Endothelial cell of umbilical vein (primary cell): Measurements from ENCODE around the gene ANKRD13B. TPM values are rescaled to one million over a fixed set of nuclear protein-coding genes. Genes with fewer than 3 reads are reported as not detected.

Experiments
- BruUV-seq: library from RNA; stranded (reverse); fragments of 400-500 nt; replicated peaks from 2 replicates; lab custom pipeline; 2021; lab: Mats Ljungman, UMichigan
- CTCF ChIA-PET: fragments of 300-600, 350-600 bp; sonication (Branson Sonifier 250); formaldehyde crosslinking; loops from one replicate; lab custom pipeline; 2021; ENCODE audit warnings: antibody characterized with exemption, inconsistent platforms; lab: Charles Lee
- POLR2A ChIA-PET: fragments of 300-600, 350-600 bp; sonication (Branson Sonifier 250); formaldehyde crosslinking; loops from one replicate; lab custom pipeline; 2021; ENCODE audit warnings: antibody characterized with exemption, inconsistent platforms; lab: Charles Lee
- DNase-seq: peaks from one replicate; pipeline ENCODE4 v3.0.0-alpha.2; 2011; ENCODE audit warnings: low read depth, low spot score
- FAIRE-seq: peaks from 2 replicates; lab custom pipeline; 2011; peaks lifted over from hg19 to GRCh38; lab: Jason Lieb, UNC
- H2AFZ ChIP-seq: 2 replicates; pipeline ENCODE4 v1.6.0; 2012; ENCODE audit warnings: low read depth, low read length, control low read depth, inconsistent platforms
- H3K27ac ChIP-seq: 2 replicates; pipeline ENCODE4 v1.5.1; 2011; ENCODE audit warnings: low read depth, mild to moderate bottlenecking, control low read depth, low read length, moderate library complexity; ENCODE audit not compliant: insufficient read depth
- H3K27me3 ChIP-seq, 2 experiments: 2 replicates each; pipeline versions ENCODE4 v1.6.0 to v1.6.1; 2011; ENCODE audit warnings: low read length in 2 of 2, mixed read lengths in 1 of 2; ENCODE audit not compliant: control insufficient read depth in 2 of 2, insufficient read depth in 2 of 2
- H3K36me3 ChIP-seq, 2 experiments: 2 replicates in 1 of 2; 3 replicates in 1 of 2; pipeline ENCODE4 v1.5.1; 2011; ENCODE audit warnings: low read length in 2 of 2, mild to moderate bottlenecking in 1 of 2, moderate library complexity in 1 of 2; ENCODE audit not compliant: control insufficient read depth in 2 of 2, insufficient read depth in 2 of 2; ENCODE audit errors: extremely low read depth in 1 of 2
- H3K4me1 ChIP-seq: 3 replicates; pipeline ENCODE4 v1.5.1; 2011; ENCODE audit warnings: mild to moderate bottlenecking, low read length; ENCODE audit not compliant: control insufficient read depth, insufficient read depth; ENCODE audit errors: extremely low read depth
- H3K4me2 ChIP-seq: 2 replicates; pipeline ENCODE4 v1.6.1; 2011; ENCODE audit warnings: low read length, control low read depth, mixed read lengths; ENCODE audit not compliant: insufficient read depth
- H3K4me3 ChIP-seq, 3 experiments: fragments of 200-600 bp in 1 of 3; sonication (generic), shearing (Covaris generic) in 1 of 3; replicated peaks in 1 of 3; 2 replicates each; pipeline ENCODE4 v1.5.1; 2011 to 2016; ENCODE audit warnings: control low read depth in 3 of 3, low read length in 3 of 3, mild to moderate bottlenecking in 2 of 3, inconsistent platforms in 1 of 3, low read depth in 1 of 3, moderate library complexity in 1 of 3; ENCODE audit not compliant: insufficient read depth in 1 of 3
- H3K79me2 ChIP-seq: 2 replicates; pipeline ENCODE4 v1.6.0; 2012; ENCODE audit warnings: low read length, inconsistent platforms; ENCODE audit not compliant: control insufficient read depth, insufficient read depth
- H3K9ac ChIP-seq: replicated peaks from 2 replicates; pipeline ENCODE3; 2011; ENCODE audit warnings: low read length, control low read depth; ENCODE audit not compliant: insufficient read depth; ENCODE audit errors: extremely low read depth
- H3K9me1 ChIP-seq: replicated peaks from 3 replicates; pipeline ENCODE4 v1.6.0; 2011; ENCODE audit warnings: mild to moderate bottlenecking, low read length; ENCODE audit not compliant: control insufficient read depth, insufficient read depth; ENCODE audit errors: extremely low read depth
- H3K9me3 ChIP-seq: replicated peaks from 2 replicates; pipeline ENCODE4 v1.5.1; 2012; ENCODE audit warnings: low read length, inconsistent platforms; ENCODE audit not compliant: control insufficient read depth, insufficient read depth
- H4K20me1 ChIP-seq: replicated peaks from 2 replicates; pipeline ENCODE3; 2011; ENCODE audit warnings: mild to moderate bottlenecking, low read length; ENCODE audit not compliant: control insufficient read depth, insufficient read depth; ENCODE audit errors: extremely low read depth
- EZH2 ChIP-seq: IDR thresholded peaks from 2 replicates; pipeline ENCODE4 v1.6.1; 2012; ENCODE audit warnings: borderline replicate concordance, low read depth, mild to moderate bottlenecking, moderate library complexity, low read length, inconsistent platforms; ENCODE audit not compliant: severe bottlenecking
- FOS ChIP-seq: IDR thresholded peaks from 2 replicates; pipeline ENCODE4 v1.6.1; 2011; ENCODE audit warnings: mild to moderate bottlenecking, low read length, moderate library complexity, borderline replicate concordance; ENCODE audit not compliant: insufficient read depth
- GATA2 ChIP-seq: IDR thresholded peaks from 2 replicates; pipeline ENCODE4 v1.7.0; 2011; ENCODE audit warnings: low read depth, mild to moderate bottlenecking, moderate library complexity, mixed read lengths, low read length; ENCODE audit not compliant: insufficient read length, insufficient read depth
- JUN ChIP-seq: IDR thresholded peaks from 2 replicates; pipeline ENCODE4 v1.6.1; 2011; ENCODE audit warnings: borderline replicate concordance, low read depth; ENCODE audit not compliant: insufficient read length, insufficient read depth
- MAX ChIP-seq: IDR thresholded peaks from 2 replicates; pipeline ENCODE4 v1.6.1; 2011; ENCODE audit not compliant: insufficient read depth, insufficient read length
- MYC ChIP-seq: IDR thresholded peaks from one replicate; pipeline ENCODE4 v1.6.1; 2011; ENCODE audit warnings: mild to moderate bottlenecking, low read depth, low read length
- POLR2A ChIP-seq: IDR thresholded peaks from 2 replicates; pipeline ENCODE4 v1.6.1; 2012; ENCODE audit warnings: low read depth, mild to moderate bottlenecking, control low read depth, low read length
- POLR2AphosphoS5 ChIP-seq: IDR thresholded peaks from 2 replicates; pipeline ENCODE4 v1.6.1; 2012; ENCODE audit warnings: low read depth, mild to moderate bottlenecking, control low read depth, low read length, moderate library complexity; ENCODE audit not compliant: insufficient read depth
- dilution Hi-C: fragments of 300-500 bp; cut with MboI; formaldehyde crosslinking; loops from one replicate; pipeline ENCODE4 v1.15.0; 2019; ENCODE audit warnings: low sequenced_read_pairs; ENCODE audit not compliant: extremely low pct_ligation_motif_present
- intact Hi-C: fragments of 100-400 bp; cut with micrococcal nuclease; formaldehyde crosslinking; loops from one replicate; pipeline ENCODE4 v1.10.0; 2022
- polyA plus RNA-seq, 4 experiments: library from polyadenylated mRNA; depleted of rRNA in 3 of 4; stranded (reverse) in 3 of 4; unstranded in 1 of 4; fragments of >200 nt; gene quantifications; 2 replicates each; pipeline versions ENCODE4 v1.2.1 to v1.2.3, GENCODE V29; 2011 to 2012; ENCODE audit warnings: missing spikeins in 1 of 4
- total RNA-seq: library from RNA; stranded (reverse); gene quantifications from 2 replicates; pipeline ENCODE4 v1.2.3, GENCODE V29; 2021
- TF ChIP-seq, protein P1 (sequence below), 2 donors: IDR thresholded peaks; 1 replicate in 1 of 2; 2 replicates in 1 of 2; pipeline ENCODE4 v1.5.1; 2011; ENCODE audit warnings: low read length in 2 of 2, mild to moderate bottlenecking in 2 of 2, moderate library complexity in 2 of 2, control low read depth in 1 of 2, inconsistent platforms in 1 of 2, low read depth in 1 of 2; ENCODE audit not compliant: insufficient read depth in 1 of 2; ENCODE audit errors: extremely low read depth in 1 of 2

The ANKRD13B gene
- total and polyA plus RNA-seq, 2 donors (not counting 3 experiments of a cell fraction or from before 2014, with no cell fraction given), result 21.1 to 23.2 TPM

DNA sequence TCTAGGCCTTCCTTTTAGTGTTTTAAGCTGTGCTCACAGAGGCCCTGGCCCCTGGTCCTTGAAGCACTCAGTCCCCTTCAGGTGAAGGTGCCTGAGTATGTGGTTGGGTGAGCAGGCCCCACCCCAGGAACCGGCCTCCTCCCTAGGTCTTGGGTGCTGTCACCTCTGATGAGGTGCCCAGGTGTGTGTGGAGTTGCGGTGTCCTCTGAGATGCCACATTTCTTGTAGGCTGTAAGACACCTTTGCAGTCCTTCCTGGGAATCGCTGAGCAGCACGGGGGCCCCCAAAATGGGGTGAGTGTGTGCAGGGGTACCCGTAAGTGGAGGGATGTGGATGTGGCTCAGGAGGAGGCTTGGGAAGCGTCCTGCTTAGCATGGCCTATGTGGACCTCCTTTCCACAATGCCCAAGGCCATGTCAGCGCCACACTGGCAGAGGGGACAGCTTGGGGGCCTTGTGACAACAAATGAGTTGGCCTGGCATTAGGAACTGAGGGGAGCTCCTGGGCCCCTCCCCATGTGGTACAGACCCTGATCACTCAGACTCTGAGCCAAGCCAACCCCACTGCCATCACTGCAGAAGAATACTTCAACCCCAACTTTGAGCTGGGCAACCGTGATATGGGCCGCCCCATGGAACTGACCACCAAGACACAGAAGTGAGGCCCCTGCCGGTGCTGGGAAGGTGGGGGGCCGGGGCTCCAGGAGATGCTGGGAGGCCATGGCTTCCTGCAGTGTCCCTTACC lies 18.6 kb downstream of the ANKRD13B start:
- CTCF ChIA-PET, result interaction anchor here (0.8 kb wide), 1 partner anchor 20 kb away, joined by 4 read pairs; no protein-coding TSS in a partner anchor
- TF ChIP-seq MYC (no peak), JUN (no peak), GATA2 (no peak), EZH2 (no peak), MAX (no peak), POLR2AphosphoS5 (no peak), FOS (no peak), POLR2A (no peak)
- TF ChIP-seq, protein P1, sequence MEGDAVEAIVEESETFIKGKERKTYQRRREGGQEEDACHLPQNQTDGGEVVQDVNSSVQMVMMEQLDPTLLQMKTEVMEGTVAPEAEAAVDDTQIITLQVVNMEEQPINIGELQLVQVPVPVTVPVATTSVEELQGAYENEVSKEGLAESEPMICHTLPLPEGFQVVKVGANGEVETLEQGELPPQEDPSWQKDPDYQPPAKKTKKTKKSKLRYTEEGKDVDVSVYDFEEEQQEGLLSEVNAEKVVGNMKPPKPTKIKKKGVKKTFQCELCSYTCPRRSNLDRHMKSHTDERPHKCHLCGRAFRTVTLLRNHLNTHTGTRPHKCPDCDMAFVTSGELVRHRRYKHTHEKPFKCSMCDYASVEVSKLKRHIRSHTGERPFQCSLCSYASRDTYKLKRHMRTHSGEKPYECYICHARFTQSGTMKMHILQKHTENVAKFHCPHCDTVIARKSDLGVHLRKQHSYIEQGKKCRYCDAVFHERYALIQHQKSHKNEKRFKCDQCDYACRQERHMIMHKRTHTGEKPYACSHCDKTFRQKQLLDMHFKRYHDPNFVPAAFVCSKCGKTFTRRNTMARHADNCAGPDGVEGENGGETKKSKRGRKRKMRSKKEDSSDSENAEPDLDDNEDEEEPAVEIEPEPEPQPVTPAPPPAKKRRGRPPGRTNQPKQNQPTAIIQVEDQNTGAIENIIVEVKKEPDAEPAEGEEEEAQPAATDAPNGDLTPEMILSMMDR (IDR thresholded peaks at IDR 0.05; ENCODE audit: extremely low read depth in 1 of 2, insufficient read depth in 1 of 2, low read depth in 1 of 2, low read length in 2 of 2), result no peak
- Histone ChIP-seq H3K4me1 (peaks cover 20% of the 10 kb centered on the region), H4K20me1 (no peaks in the 10 kb centered on the region), H3K9me3 (no peaks in the 10 kb centered on the region), H3K36me3 (peaks cover 0 to 4% of the 10 kb centered on the region in 2 experiments), H3K4me2 (no peak overlapping the region), H3K27me3 (no peaks in the 10 kb centered on the region), H2AFZ (no peak overlapping the region), H3K4me3 (no peak overlapping the region), H3K9me1 (no peaks in the 10 kb centered on the region), H3K9ac (no peak overlapping the region), H3K79me2 (no peaks in the 10 kb centered on the region), H3K27ac (no peak overlapping the region)
- intact Hi-C loops, result no loop called here
- BruUV-seq, result no TSS peak
- FAIRE-seq, result no peak
- POLR2A ChIA-PET, result no interaction called here
- DNase-seq, result no peak
- dilution Hi-C loops, result no loop called here
